ENCODE results near the gene TRIOBP.
A peak's percentile ranks its signal among the peaks of the same experiment; 100 is the strongest.

TRIOBP gene

DNA sequence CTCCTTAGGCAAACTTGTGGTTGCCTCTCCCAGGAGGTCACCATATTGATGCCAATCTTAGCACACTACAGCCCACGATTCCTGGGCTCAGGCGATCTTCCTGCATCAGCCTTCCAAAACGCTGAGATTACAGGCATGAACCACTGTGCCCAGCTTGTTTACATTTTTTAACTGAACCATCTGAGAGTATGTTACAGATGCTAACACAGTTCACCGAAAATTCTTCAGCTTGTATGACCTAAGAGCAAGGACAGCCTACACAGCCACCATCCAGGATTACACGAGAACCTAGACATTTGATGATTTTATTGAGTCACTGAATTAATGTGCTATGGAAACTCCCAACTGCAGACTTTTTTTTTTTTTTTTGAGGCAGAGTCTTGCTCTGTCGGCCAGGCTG is 27.3 kb upstream of the TRIOBP start:
- POLR2A ChIA-PET: interaction anchor here (0.6 to 7.0 kb wide), 3 partner anchors 11 to 82 kb away, joined by 3 to 38 read pairs (median 4); partner anchors contain the start of genes NOL12 and PDXP
- TF ChIP-seq ZNF2 (tag by site-specific recombination; IDR thresholded peaks at IDR 0.05) (no peak), ZNF274 (IDR thresholded peaks at IDR 0.05; ENCODE audit: low read length) (no peak), ZNF274 (tag by site-specific recombination; IDR thresholded peaks at IDR 0.05; ENCODE audit: borderline replicate concordance) (no peak), GLIS1 (tag by site-specific recombination; IDR thresholded peaks at IDR 0.05) (no peak), ZNF433 (tag by site-specific recombination; IDR thresholded peaks at IDR 0.05; ENCODE audit: low read depth) (no peak), ZNF157 (tag by site-specific recombination; IDR thresholded peaks at IDR 0.05) (no peak), ZBTB17 (tag by site-specific recombination; IDR thresholded peaks at IDR 0.05) (0 out of 2 replicates have a peak, but pooled peaks have one; percentile 38), ZNF548 (tag by site-specific recombination; IDR thresholded peaks at IDR 0.05) (no peak), ZNF302 (tag by site-specific recombination; IDR thresholded peaks at IDR 0.05; ENCODE audit: low read depth) (no peak), ZNF558 (tag by site-specific recombination; IDR thresholded peaks at IDR 0.05) (no peak)
- TF ChIP-seq, protein P1, sequence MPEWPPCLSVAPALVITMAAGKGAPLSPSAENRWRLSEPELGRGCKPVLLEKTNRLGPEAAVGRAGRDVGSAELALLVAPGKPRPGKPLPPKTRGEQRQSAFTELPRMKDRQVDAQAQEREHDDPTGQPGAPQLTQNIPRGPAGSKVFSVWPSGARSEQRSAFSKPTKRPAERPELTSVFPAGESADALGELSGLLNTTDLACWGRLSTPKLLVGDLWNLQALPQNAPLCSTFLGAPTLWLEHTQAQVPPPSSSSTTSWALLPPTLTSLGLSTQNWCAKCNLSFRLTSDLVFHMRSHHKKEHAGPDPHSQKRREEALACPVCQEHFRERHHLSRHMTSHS (tag by site-specific recombination; IDR thresholded peaks at IDR 0.05): no peak
- TF ChIP-seq, protein P2, sequence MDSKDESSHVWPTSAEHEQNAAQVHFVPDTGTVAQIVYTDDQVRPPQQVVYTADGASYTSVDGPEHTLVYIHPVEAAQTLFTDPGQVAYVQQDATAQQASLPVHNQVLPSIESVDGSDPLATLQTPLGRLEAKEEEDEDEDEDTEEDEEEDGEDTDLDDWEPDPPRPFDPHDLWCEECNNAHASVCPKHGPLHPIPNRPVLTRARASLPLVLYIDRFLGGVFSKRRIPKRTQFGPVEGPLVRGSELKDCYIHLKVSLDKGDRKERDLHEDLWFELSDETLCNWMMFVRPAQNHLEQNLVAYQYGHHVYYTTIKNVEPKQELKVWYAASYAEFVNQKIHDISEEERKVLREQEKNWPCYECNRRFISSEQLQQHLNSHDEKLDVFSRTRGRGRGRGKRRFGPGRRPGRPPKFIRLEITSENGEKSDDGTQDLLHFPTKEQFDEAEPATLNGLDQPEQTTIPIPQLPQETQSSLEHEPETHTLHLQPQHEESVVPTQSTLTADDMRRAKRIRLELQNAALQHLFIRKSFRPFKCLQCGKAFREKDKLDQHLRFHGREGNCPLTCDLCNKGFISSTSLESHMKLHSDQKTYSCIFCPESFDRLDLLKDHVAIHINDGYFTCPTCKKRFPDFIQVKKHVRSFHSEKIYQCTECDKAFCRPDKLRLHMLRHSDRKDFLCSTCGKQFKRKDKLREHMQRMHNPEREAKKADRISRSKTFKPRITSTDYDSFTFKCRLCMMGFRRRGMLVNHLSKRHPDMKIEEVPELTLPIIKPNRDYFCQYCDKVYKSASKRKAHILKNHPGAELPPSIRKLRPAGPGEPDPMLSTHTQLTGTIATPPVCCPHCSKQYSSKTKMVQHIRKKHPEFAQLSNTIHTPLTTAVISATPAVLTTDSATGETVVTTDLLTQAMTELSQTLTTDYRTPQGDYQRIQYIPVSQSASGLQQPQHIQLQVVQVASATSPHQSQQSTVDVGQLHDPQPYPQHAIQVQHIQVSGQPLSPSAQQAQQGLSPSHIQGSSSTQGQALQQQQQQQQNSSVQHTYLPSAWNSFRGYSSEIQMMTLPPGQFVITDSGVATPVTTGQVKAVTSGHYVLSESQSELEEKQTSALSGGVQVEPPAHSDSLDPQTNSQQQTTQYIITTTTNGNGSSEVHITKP (tag by site-specific recombination; IDR thresholded peaks at IDR 0.05): 0 out of 2 replicates have a peak, but pooled peaks have one; percentile 29
- TF ChIP-seq, protein P3, sequence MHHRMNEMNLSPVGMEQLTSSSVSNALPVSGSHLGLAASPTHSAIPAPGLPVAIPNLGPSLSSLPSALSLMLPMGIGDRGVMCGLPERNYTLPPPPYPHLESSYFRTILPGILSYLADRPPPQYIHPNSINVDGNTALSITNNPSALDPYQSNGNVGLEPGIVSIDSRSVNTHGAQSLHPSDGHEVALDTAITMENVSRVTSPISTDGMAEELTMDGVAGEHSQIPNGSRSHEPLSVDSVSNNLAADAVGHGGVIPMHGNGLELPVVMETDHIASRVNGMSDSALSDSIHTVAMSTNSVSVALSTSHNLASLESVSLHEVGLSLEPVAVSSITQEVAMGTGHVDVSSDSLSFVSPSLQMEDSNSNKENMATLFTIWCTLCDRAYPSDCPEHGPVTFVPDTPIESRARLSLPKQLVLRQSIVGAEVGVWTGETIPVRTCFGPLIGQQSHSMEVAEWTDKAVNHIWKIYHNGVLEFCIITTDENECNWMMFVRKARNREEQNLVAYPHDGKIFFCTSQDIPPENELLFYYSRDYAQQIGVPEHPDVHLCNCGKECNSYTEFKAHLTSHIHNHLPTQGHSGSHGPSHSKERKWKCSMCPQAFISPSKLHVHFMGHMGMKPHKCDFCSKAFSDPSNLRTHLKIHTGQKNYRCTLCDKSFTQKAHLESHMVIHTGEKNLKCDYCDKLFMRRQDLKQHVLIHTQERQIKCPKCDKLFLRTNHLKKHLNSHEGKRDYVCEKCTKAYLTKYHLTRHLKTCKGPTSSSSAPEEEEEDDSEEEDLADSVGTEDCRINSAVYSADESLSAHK (tag by site-specific recombination; IDR thresholded peaks at IDR 0.05): no peak
- Histone ChIP-seq H3K9me3 (ENCODE audit: control insufficient read depth, insufficient read depth, low read depth, low read length) (no peaks in the 10 kb centered on the region), H3K36me3 (ENCODE audit: control insufficient read depth in 2 of 2, insufficient read depth in 1 of 2, low read length in 2 of 2) (peaks cover 8 to 28% of the 10 kb centered on the region in 2 experiments; a peak in 2 of 3 replicates), H3K4me1 (ENCODE audit: control insufficient read depth, insufficient read depth, low read length) (no peaks in the 10 kb centered on the region; the same call in 1 of the 2 replicates), H3K27ac (ENCODE audit: extremely low read depth, low read depth, low read length) (no peak overlapping the region), H3K4me3 (ENCODE audit: low read depth, low read length) (no peak overlapping the region)
- CTCF ChIA-PET: interaction anchor here (0.6 to 3.3 kb wide), 4 partner anchors 8 to 27 kb away, joined by 3 to 26 read pairs (median 8); no protein-coding TSS in a partner anchor

DNA sequence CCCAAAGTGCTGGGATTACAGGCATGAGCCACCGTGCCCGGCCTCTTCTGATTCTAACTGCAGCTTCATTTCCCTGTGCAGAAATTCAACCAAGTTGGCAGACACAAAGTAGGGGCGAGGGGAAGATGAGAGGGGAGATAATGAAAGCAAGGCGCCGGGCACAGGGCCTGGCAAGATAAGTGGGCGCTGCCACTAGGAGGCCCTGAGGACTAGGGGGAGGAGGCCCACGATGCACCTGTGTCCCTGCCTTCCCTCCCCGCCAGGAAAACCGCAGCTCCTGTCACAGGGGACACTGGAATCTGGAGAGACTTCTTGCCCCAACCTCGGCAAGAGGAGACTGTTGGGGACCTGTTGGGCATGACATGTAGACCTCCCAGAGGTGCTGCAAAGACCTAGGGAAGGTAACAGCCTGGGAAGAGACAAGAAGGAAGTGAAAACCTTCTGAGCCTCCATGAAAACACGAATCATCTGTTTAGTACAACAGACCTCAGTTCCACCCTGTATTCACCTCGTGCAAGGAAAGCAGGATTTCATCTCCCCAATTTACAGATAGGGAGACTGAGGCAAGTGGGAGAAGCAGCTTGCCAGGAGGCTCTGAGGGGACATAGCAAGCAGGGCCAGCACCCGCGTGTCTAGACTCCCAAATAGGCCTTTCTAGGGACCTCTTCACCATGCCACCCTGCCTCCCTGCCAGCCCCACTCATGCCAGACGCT is 24.5 kb upstream of the TRIOBP start:
- H3K27ac ChIP-seq (ENCODE audit: extremely low read depth, low read depth, low read length): no peak overlapping the region
- TF ChIP-seq ZBTB7A (tag by site-specific recombination; IDR thresholded peaks at IDR 0.05; ENCODE audit: low read depth) (no peak), ZBTB48 (tag by site-specific recombination; IDR thresholded peaks at IDR 0.05) (no peak), ZNF391 (tag by site-specific recombination; IDR thresholded peaks at IDR 0.05; ENCODE audit: borderline replicate concordance, low read depth) (no peak), ZNF2 (tag by site-specific recombination; IDR thresholded peaks at IDR 0.05) (no peak), SETDB1 (IDR thresholded peaks at IDR 0.05; ENCODE audit: insufficient read length, low read length) (no peak), ZNF341 (tag by site-specific recombination; IDR thresholded peaks at IDR 0.05; ENCODE audit: low read depth) (no peak)
- TF ChIP-seq, protein P4, sequence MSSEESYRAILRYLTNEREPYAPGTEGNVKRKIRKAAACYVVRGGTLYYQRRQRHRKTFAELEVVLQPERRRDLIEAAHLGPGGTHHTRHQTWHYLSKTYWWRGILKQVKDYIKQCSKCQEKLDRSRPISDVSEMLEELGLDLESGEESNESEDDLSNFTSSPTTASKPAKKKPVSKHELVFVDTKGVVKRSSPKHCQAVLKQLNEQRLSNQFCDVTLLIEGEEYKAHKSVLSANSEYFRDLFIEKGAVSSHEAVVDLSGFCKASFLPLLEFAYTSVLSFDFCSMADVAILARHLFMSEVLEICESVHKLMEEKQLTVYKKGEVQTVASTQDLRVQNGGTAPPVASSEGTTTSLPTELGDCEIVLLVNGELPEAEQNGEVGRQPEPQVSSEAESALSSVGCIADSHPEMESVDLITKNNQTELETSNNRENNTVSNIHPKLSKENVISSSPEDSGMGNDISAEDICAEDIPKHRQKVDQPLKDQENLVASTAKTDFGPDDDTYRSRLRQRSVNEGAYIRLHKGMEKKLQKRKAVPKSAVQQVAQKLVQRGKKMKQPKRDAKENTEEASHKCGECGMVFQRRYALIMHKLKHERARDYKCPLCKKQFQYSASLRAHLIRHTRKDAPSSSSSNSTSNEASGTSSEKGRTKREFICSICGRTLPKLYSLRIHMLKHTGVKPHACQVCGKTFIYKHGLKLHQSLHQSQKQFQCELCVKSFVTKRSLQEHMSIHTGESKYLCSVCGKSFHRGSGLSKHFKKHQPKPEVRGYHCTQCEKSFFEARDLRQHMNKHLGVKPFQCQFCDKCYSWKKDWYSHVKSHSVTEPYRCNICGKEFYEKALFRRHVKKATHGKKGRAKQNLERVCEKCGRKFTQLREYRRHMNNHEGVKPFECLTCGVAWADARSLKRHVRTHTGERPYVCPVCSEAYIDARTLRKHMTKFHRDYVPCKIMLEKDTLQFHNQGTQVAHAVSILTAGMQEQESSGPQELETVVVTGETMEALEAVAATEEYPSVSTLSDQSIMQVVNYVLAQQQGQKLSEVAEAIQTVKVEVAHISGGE (tag by site-specific recombination; conservative IDR thresholded peaks at IDR 0.05; ENCODE audit: low read depth): no peak
- TF ChIP-seq, protein P5, sequence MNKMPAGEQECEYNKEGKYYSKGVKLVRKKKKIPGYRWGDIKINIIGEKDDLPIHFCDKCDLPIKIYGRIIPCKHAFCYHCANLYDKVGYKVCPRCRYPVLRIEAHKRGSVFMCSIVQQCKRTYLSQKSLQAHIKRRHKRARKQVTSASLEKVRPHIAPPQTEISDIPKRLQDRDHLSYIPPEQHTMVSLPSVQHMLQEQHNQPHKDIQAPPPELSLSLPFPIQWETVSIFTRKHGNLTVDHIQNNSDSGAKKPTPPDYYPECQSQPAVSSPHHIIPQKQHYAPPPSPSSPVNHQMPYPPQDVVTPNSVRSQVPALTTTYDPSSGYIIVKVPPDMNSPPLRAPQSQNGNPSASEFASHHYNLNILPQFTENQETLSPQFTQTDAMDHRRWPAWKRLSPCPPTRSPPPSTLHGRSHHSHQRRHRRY (tag by site-specific recombination; IDR thresholded peaks at IDR 0.05): no peak

More for the DNA sequence above, 24.5 kb upstream of the TRIOBP start:
- Histone ChIP-seq H3K9me3 (ENCODE audit: control insufficient read depth, insufficient read depth, low read depth, low read length) (no peaks in the 10 kb centered on the region), H3K36me3 (ENCODE audit: control insufficient read depth in 2 of 2, insufficient read depth in 1 of 2, low read length in 2 of 2) (peaks cover 2 to 4% of the 10 kb centered on the region in 2 experiments; a peak in 2 of 3 replicates), H3K4me1 (ENCODE audit: control insufficient read depth, insufficient read depth, low read length) (peaks cover 8% of the 10 kb centered on the region), H3K4me3 (ENCODE audit: low read depth, low read length) (no peak overlapping the region)
- ChIA-PET CTCF (interaction anchor here (0.6 to 3.3 kb wide), 6 partner anchors 11 to 532 kb away, joined by 3 to 26 read pairs (median 8); partner anchors contain the start of gene PDXP), POLR2A (interaction anchor here (1.4 to 7.0 kb wide), 3 partner anchors 9 to 13 kb away, joined by 7 to 38 read pairs (median 8); partner anchors contain the start of gene PDXP)

Measured in HEK293 (cell line).